NCI-H1092 treated with DMSO at 0.1 percent for 48 hours (cell line): Measurements from ENCODE around the gene SEC16A.
"Not testable (repeated sequence)": the region's sequence is repeated elsewhere in the genome, so short reads cannot be mapped to it uniquely, and the experiment has no call there.

Experiments used
- DNase-seq: peaks from one replicate; lab custom pipeline; 2025; lab: John Stamatoyannopoulos, UW

SEC16A gene

GRCh38 chr9:136419092-136419420 lies 63.8 kb downstream of the SEC16A start:
- no peak for DNase-seq

- DNase-seq: no peak
Measured at GRCh38 chr9:136418182-136419091, 64.4 kb downstream of the SEC16A start.

GRCh38 chr9:136416914-136417313 lies 65.9 kb downstream of the SEC16A start:
- no peak for DNase-seq

- DNase-seq: no peak
Measured at GRCh38 chr9:136416427-136416826, 66.4 kb downstream of the SEC16A start.

- no peak for DNase-seq
Measured at GRCh38 chr9:136412962-136413361, 69.9 kb downstream of the SEC16A start.

GRCh38 chr9:136411378-136411777 lies 71.5 kb downstream of the SEC16A start:
- no peak for DNase-seq

GRCh38 chr9:136410500-136411287 lies 72.1 kb downstream of the SEC16A start, which contains the start of the genes ENTR1 and PMPCA:
ENTR1 (minus strand) TSS chr9:136410614; CDS start chr9:136410397, 217 bp downstream.
PMPCA (plus strand) TSS chr9:136410658; CDS start chr9:136410669, 11 bp downstream.
- DNase-seq: peak; percentile 78

- peak; percentile 20 for DNase-seq
Measured at GRCh38 chr9:136409557-136410455, 73.0 kb downstream of the SEC16A start.

- DNase-seq: no peak
Measured at GRCh38 chr9:136407911-136408310, 74.9 kb downstream of the SEC16A start.

- DNase-seq: not testable (repeated sequence)
Measured at GRCh38 chr9:136407061-136407460, 75.8 kb downstream of the SEC16A start.

- DNase-seq: not testable (repeated sequence)
Measured at GRCh38 chr9:136405904-136406303, 76.9 kb downstream of the SEC16A start.

GRCh38 chr9:136405481-136405880 lies 77.4 kb downstream of the SEC16A start:
- no peak for DNase-seq

GRCh38 chr9:136404801-136405136 lies 78.1 kb downstream of the SEC16A start:
- no peak for DNase-seq

GRCh38 chr9:136403915-136404800 lies 78.7 kb downstream of the SEC16A start:
- no peak for DNase-seq

- no peak for DNase-seq
Measured at GRCh38 chr9:136403538-136403914, 79.3 kb downstream of the SEC16A start.

- DNase-seq: no peak
Measured at GRCh38 chr9:136402067-136402466, 80.8 kb downstream of the SEC16A start.

GRCh38 chr9:136401173-136401922 lies 81.5 kb downstream of the SEC16A start:
- peak; percentile 4 for DNase-seq

- DNase-seq: peak; percentile 85
Measured at GRCh38 chr9:136400038-136400834, 82.6 kb downstream of the SEC16A start, which contains the start of gene SNAPC4. SNAPC4 (minus strand) TSS chr9:136400170; CDS start chr9:136398428, 1,742 bp downstream.
